ENCODE measurements around the gene UNC93B1.

The UNC93B1 gene

DNA sequence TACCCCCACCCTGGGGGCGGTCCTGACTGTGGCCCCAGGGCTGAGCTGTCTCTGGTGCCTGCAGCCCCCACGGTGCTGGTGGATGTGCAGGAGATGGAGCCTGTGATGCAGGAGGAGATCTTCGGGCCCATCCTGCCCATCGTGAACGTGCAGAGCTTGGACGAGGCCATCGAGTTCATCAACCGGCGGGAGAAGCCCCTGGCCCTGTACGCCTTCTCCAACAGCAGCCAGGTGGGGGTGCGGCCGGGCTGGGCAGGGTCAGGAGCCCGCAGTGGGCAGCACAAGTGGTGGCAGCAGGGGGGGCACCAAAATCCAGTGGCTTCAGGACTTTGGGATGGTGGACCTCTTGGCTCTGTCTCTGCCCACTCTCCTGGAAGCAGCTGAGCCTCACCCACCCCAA is 18.6 kb upstream of the UNC93B1 start:
- no peak for DNase-seq (ENCODE audit: low spot score)

GRCh38 chr11:68021167-68021787 is 17.4 kb upstream of the UNC93B1 start:
- DNase-seq (ENCODE audit: low spot score), result no peak

DNA sequence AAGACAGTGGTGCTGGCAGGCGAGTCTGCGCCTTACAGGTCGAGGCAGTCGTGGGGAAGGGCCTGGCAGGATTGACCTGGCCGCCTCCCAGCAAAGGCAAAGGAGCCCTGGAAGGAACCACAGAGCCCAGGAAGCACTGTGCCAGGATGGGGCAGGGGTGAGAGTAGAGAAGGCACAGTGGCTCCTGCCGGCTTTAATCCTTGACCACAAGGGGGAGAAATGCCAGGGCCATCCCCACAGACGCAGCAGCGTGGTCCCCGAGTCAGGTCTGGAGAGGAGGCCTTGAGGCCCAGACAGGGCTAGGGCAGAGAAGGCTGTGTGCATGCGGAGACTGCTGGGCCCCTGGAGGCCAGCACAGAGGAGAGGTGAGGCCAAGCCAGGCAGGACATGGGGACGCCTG is 16.7 kb upstream of the UNC93B1 start:
- no peak for DNase-seq (ENCODE audit: low spot score)

GRCh38 chr11:68019486-68019885 is 15.6 kb upstream of the UNC93B1 start:
- no peak for DNase-seq (ENCODE audit: low spot score)

- no peak for DNase-seq (ENCODE audit: low spot score)
These were observed 14.9 kb upstream of the UNC93B1 start for GRCh38 chr11:68018730-68019190.

- DNase-seq (ENCODE audit: low spot score), result no peak
These were observed 14.3 kb upstream of the UNC93B1 start for GRCh38 chr11:68017980-68018729.

GRCh38 chr11:68016904-68017817 is 13.3 kb upstream of the UNC93B1 start:
- DNase-seq (ENCODE audit: low spot score), result no peak

DNA sequence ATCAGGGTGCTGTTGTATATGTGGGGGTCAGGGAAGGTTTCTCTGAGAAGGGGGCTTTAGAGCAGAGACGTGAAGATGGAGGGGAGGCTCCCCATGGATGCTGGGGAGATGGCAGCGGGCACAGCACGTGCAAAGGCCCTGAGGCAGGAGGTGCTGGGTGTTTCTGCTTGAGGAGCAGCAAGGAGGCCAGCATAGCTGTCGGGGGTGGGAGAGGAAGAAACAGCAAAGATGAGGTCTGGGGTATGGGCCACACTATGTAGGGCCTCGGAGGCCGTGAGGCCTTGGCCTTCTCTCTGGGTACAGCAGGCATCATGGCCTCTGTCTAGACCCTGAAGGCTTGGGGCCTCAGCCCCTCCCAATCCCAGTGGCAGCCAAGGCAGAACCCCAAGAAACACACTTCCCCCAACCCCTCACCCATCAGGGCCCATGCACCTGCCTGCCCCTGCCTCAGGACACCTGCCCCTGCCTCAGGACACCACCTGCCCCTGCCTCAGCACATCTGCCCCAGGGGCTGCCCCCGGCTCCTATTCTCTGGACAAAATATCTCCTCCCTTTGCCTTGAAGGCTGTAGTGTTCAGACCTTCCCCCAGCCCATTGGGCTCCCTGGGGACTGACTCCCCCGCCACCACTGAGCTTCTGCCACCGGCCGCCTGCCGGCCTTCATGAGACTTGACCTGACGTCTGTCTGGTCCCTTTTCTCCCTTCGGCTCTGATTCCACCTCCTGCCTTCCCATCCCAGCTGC is 12.4 kb upstream of the UNC93B1 start:
- DNase-seq (ENCODE audit: low spot score), result no peak

DNA sequence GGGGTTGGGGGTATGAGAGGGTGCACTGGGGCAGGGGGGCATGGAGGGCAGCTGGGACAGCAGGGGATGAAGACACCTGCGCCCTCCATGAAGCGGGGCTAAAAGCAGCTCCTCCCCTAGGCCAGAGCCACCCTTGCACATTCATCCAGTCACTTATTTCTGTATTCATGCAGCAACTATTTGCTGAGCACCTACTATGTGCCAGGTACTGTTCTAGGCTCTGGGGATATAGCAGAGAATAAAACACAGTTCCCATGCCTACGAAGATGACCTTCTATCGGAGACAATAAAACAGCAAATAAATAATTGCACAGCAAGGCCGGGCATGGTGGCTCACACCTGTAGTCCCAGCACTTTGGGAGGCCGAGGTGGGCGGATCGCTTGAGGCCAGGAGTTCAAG is 11.6 kb upstream of the UNC93B1 start:
- DNase-seq (ENCODE audit: low spot score), result no peak

GRCh38 chr11:68014947-68015447 is 11.1 kb upstream of the UNC93B1 start:
- DNase-seq (ENCODE audit: low spot score), result no peak

DNA sequence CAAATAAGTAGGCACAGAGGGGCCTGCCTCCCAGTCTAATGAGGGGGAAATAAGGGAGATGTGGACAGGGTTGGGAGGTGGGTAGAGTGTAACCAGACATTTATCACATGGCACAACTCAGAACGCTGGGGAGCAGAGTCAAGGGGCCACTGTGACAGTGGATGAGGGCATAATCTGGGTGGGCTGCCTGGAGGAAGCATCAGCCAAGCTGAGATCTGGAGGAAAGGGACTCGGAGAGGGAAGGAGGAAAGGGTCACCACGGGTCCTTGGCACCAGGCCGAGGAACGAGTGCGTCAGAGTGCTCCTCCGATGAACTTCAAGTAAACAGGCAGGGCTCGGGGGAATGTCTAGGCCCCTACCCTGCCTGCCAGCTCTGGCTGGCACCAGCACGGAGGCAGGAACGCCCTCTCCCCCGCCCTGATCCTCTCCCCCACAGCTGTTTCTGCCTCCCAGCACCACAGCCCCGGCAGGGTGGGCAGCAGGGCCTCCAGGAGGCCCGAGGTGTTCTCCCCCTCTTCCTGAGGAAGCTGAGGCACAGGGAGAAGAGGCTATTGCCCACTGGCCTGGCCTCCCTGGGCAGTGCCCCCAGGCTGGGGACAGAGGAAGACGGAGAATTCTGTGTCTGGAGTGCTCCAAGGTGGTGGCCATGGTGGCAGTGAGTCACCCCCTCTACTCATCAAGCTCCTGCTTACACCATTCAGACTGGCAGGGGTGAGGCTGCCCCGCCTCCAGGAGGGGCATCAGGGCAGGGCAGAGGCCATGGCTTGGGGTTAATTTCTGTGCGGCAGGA is 10.5 kb upstream of the UNC93B1 start:
- DNase-seq (ENCODE audit: low spot score), result peak; percentile 56

- no peak for DNase-seq (ENCODE audit: low spot score)
These were observed 9.8 kb upstream of the UNC93B1 start for GRCh38 chr11:68013611-68014156.

GRCh38 chr11:68012843-68013610 is 9.1 kb upstream of the UNC93B1 start:
- no peak for DNase-seq (ENCODE audit: low spot score)

DNA sequence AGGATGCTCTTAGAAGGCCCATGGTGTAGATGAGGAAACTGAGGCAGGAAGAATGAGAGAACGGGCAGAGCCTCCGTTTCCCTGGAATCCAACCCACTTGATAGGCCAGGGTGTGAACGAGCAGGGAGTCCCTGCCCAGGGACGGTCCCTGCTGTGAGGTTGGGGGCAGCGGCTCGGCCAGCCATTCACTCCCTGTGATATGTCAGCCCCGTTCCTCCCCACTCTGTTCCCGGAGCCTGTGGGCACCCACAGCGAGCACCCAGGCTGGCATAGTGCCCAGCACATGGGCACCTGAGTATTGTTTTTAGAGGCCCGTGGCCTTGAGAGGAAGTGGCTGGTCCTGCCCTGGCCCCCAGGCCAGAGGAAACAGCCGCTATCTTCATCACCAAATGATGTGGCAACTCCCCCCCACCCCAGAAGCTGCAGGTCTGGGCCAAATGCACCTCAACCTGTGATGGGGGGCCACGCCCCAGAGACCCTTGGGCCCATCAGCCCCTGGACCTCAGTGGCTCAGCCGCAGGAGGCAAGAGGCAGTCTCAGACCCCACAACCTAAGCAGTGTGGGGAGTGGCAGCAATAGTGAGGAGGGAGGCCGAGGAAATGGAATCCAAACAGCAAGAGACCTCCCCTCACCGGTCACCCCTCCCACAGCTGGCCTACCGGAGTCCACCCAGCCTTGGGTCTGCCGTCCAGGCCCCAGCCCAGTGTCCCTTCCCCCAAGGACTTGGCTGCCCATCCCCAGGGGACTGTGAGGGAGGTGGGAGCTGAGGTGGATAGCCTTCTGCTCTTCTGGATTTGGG is 8.3 kb upstream of the UNC93B1 start:
- no peak for DNase-seq (ENCODE audit: low spot score)

- DNase-seq (ENCODE audit: low spot score), result no peak
These were observed 7.4 kb upstream of the UNC93B1 start for GRCh38 chr11:68011051-68011943.

GRCh38 chr11:68010090-68011041 is 6.5 kb upstream of the UNC93B1 start, which contains the start of gene ALDH3B1:
TSS of gene ALDH3B1 (plus strand) at chr11:68010327. CDS start at chr11:68015298, 4,971 bp downstream.
- DNase-seq (ENCODE audit: low spot score), result no peak
